ENCODE measurements around the gene FAU. TPM values are rescaled to one million over a fixed set of nuclear protein-coding genes. Genes with fewer than 3 reads are reported as not detected.
A peak's percentile ranks its signal among the peaks of the same experiment; 100 is the strongest.
"Not testable (repeated sequence)": the region's sequence is repeated elsewhere in the genome, so short reads cannot be mapped to it uniquely, and the experiment has no call there.

Gene FAU
- total RNA-seq, 1 donor from 2014 or later = 835 TPM

DNA sequence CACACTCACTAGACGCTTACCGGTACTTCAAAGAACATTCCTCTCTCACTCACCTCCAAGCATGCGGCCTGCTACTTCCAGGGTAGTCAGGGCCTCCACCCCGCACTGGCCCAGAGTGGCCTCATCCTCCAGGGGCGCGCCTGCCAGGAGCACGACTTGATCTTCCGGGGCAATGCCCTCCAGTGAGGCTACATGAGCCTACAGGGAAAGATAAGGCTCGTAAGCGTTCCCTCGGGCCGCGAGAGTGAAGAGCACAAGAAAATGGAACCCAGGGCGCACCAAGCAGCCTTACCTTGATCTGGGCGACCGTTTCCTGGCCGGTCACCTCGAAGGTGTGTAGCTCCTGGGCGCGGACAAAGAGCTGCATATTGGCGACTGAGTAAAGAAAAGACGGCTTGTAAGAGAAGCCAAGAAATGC is 478 bp downstream of the FAU start:
- no peak for DNase-seq (ENCODE audit: low spot score)

DNA sequence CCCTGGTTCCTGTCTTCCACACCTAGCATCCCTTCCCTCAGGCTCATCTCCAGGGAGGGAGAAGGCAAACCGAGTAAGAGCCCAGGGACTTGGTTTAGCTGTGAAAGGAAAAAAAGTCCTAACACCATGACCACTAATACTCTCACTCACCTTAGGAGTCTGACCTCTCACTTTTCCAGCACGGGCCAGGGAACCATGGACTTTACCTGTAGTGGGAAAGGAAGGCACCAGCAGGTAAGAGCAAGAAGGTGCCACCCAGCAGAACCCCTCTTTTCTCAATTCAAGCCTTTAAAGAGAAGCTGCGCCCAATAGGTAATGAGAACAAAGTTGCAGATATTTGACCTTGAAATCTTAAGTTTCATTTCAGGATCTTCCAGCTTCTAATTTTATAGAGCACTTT is 1.1 kb downstream of the FAU start:
- DNase-seq (ENCODE audit: low spot score) = no peak

DNA sequence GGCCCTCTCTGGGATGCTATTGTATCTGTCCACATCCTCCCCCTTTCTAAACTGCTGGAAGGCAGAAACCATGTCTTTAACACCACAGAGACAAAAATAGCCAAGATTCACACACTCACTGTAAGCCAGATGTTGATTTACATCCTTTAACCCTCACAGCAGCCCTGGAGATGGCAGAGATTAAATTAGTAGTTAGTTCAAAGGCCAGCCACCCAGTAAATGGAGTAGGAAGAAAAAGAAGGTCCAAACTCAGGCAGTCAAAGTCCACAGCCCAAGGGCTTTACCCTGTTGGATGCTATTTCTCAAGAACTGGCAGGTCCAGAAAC is 2.3 kb downstream of the FAU start:
- no peak for DNase-seq (ENCODE audit: low spot score)

DNA sequence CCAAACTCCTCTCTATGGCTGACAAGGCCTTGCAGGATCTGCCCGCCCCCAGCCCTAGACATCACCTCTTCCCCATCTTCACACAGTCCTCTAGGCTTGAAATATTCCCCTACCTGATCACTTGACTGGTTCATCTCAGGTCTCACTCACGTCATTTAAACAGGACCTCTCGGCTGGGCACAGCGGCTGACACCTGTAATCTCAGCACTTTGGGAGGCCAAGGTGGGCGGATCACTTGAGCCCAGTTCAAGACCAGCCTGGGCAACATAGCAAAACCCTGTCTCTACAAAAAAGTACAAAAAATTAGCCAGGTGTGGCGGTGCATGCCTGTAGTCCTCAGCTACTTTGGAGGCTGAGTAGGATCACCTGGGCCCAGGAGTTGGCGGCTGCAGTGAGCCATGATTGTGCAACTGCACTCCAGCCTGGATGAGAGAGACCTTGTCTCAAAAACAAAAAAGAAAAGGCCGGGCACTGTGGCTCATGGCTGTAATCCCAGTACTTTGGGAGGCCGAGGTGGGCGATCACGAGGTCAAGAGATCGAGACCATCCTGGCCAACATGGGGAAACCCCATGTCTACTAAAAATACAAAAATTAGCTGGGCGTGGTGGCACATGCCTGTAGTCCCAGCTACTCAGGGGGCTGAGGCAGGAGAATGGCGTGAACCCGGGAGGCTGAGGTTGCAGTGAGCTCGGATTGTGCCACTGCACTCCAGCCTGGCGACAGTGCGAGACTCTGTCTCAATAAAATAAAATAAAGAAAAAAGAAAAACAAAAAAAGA is 2.9 kb downstream of the FAU start:
- not testable (repeated sequence) for DNase-seq (ENCODE audit: low spot score)

DNA sequence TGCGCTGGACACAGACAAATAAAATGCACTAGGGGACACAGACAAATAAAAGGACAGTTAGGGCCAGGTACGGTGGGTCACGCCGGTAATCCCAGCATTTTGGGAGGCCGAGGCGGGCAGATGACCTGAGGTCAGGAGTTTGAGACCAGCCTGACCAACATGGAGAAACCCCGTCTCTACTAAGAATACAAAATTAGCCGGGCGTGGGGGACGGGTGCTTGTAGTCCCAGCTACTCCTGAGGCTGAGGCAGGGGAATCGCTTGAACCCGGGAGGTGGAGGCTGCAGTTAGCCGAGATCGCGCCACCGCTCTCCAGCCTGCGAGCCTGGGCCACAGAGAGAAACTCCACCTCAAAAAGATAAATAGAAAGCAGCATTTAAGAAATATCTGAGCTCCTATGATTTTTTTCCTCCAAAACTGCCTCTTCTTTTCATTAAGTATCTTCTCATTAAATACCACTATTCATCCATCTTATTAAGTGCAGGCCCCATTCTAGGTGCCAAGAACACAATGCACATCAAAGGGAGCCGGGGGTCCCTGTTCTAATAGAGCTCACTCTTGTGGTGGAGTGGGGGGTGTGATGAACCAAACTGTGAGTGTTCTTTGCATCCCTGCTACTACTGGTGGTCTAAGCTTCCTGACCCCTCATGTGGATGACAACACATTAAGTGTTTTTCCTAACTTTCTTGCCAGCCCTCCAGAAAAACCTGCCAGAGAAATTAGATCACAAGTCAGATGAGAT is 3.7 kb downstream of the FAU start:
- no peak for DNase-seq (ENCODE audit: low spot score)

DNA sequence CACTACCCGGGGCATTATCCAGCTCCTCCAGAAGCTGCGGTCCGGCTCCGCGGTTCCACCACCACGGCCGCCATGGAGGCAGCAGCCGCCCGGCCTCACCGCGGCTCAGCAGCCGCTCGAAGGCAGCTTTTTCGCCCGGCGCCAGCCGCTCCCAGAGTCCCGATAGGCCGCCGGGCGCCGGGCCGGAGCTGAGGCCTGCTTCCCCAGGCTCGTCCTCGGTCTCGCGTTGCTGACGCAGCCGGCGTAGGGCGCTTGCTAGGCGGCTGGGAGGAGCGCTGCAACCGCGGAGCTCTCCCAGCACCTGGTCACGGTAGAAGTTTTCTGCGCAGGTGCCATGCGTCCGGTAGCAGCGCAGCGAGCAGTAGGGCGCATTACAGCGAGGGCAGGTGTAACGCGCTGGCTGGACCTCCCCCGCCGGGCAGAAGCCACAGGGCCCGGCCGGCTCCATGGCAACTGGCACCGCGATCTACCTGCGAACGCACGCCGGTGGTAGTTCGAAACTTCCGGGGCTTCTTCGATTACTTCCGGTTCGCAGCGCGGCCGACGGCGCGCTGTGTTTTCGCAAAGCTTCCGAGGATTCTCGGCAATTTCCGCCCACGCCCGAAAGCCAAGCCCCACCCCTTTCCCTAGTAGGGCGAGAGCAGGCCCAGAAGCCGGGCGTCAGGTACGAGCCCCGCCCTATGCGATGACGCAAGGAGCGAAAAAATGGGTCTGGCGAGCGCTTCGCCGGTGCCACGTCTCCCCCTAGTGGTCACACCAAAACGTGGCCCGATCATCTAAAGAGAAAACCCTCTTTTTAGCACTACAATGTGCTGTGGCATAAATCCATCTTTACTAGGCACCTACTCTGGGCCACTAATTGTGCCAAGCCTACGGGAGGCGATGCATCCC is 4.5 kb downstream of the FAU start, which contains the start of gene ZNHIT2:
Gene ZNHIT2 (minus strand): TSS at position 496 of the 891 bp plus-strand sequence. CDS start 48 bp downstream, at position 448.
- peak; percentile 100 for DNase-seq (ENCODE audit: low spot score)

DNA sequence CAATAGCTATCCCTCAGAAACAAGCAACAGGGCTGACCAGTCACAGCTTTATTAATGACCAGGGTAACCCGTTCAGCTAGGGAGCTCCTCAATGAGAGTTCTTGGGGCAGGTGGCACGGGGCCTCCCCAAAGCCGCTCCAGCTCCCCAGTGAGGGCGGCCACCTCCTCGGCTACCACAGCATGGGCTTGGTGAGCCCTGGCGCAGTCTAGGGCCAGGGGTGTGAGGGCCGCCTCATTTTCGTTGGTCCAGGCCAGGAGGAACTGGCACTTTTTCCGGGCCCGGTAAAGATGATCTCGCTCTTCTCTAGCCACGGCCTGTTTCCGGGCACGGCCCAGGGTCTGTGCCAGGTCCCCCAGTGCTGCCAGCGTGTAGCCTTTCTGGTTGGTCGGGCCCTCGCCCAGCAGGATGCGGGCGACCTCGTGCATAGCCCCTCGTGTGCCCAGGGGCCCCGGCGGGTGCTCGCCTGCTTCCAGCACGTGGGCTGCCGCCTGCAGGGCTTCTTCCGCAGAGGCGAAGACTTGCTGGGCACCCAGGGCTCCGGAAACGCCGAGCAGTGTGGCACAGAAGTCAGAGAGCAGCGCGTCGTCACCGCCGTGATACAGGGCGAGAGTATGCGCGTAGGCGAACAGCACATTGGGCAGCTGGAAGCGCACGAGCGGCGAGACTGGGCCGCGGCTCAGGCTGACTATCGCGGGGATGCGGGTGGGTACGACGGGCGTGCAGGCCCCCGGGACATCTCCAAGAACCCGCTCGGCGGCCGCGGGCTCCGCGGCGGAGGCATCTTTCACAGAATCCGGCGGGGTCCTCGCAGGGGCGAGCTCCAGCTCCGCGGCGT is 5.3 kb downstream of the FAU start:
- DNase-seq (ENCODE audit: low spot score) = no peak

DNA sequence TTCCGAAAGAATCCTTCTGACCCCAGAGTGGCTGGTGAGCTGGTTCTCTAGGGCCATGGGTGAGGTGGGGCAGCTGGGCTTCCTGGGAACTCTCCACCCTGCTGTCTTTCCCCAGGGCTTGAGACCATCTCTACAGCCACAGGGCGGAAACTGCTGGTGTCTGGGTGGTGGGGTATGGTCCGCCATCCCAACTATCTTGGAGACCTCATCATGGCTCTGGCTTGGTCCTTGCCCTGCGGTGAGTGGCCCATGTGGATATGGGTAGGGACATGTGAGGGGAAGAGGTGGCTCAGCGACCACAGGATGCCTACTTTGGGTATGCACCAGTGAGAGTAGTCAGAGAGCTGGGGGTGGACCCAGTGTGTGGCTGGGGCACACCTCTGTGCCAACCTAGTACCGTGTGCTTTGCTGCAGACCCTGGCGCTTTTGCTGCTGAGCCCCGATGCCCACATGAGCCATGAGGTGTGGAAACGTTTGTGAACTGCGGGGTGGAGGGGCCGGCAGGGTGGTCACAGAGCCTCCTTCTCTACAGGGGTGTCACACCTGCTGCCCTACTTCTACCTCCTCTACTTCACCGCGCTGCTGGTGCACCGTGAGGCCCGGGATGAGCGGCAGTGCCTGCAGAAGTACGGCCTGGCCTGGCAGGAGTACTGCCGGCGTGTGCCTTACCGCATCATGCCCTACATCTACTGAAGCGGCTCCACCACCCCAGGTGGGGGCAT is 6.4 kb downstream of the FAU start:
- DNase-seq (ENCODE audit: low spot score) = no peak

DNA sequence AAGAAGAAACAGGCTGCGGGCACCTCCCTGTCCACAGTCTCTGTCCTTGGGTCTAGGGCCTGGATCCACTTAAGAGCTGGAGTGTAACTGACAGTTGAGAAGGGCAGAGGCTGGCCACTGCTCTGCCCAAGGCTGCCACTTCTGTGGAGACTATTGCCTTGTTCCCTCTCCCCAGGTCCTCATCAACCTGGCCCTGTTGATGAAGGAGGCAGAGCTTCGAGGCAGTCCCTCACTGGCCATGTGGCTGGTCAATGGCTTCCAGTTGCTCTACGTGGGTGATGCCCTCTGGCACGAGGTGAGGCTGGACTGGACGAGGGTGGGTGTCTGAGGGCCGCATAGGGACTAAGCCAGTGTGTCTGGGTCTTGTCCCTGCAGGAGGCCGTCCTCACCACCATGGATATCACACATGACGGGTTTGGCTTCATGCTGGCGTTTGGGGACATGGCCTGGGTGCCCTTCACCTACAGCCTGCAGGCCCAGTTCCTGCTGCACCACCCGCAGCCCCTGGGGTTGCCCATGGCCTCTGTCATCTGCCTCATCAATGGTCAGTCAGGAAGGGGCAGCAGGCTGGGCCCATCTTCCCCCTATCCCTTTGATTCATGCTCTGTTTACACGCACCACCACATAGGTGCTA is 7.3 kb downstream of the FAU start:
- DNase-seq (ENCODE audit: low spot score) = no peak

DNA sequence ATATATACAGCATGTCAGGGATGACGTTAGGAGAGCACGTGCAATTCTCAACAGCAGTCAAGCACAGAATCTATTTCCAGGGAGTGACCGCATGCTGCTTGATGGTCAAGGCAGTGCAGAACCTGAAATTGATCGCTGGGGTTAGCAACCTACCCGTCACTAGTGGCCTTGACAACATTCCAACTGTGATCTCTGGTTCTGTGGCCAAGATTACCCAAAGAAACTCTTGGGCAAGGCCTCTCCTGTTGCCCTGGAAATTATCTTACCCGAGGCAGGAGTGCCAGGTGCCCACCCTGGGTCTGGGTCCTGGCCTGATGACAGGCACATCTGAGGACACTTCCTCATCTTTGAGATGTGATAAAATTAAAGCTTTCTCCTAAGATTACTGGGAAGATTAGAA is 8.1 kb downstream of the FAU start:
- DNase-seq (ENCODE audit: low spot score) = peak; percentile 77

DNA sequence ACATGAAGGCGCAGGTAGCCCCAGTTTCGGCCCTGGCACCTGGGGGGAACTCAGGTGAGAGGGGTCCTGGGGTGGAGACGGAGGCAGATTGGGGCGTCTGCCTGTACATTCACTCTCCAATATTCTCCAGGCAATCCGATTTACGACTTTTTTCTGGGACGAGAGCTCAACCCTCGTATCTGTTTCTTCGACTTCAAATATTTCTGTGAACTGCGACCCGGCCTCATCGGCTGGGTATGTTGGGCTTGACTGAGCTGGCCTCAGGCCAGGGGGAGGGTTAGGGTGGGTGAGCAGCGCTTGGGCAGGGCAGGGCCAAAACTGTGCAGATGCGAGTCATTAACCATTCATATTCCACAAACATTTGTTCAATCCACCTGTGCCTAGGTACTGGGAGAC is 8.6 kb downstream of the FAU start:
- DNase-seq (ENCODE audit: low spot score) = peak; percentile 17

DNA sequence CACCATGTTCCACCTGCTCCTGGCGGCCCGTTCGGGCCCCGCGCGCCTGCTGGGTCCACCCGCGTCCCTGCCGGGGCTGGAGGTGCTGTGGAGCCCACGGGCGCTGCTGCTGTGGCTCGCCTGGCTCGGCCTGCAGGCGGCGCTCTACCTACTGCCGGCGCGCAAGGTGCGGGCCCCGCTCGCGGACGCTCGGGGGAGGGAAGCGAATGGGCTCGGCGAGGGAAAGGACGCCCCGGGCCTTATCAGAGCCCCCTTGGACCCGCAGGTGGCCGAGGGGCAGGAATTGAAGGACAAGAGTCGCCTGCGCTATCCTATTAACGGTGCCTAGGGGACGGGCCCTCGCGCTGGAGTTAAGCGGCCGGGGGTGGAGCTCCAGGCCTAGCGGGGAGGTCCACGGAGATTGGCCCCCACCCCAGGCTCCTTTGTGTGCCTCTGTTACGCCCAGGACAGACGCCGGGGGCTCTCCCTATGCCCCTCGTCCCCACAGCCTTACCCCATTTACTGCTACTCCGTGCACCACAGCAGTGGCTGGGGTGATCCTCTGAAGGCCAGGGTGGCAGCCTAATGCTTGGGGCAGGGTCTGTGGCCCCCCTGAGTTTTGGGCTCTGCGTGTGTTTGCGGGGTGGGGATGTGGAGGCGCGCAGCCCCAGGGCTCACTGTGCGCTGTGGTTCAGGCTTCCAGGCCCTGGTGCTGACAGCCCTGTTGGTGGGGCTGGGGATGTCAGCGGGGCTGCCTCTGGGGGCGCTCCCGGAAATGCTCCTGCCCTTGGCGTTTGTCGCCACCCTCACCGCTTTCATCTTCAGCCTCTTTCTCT is 9.2 kb downstream of the FAU start:
- DNase-seq (ENCODE audit: low spot score) = peak; percentile 65

DNA sequence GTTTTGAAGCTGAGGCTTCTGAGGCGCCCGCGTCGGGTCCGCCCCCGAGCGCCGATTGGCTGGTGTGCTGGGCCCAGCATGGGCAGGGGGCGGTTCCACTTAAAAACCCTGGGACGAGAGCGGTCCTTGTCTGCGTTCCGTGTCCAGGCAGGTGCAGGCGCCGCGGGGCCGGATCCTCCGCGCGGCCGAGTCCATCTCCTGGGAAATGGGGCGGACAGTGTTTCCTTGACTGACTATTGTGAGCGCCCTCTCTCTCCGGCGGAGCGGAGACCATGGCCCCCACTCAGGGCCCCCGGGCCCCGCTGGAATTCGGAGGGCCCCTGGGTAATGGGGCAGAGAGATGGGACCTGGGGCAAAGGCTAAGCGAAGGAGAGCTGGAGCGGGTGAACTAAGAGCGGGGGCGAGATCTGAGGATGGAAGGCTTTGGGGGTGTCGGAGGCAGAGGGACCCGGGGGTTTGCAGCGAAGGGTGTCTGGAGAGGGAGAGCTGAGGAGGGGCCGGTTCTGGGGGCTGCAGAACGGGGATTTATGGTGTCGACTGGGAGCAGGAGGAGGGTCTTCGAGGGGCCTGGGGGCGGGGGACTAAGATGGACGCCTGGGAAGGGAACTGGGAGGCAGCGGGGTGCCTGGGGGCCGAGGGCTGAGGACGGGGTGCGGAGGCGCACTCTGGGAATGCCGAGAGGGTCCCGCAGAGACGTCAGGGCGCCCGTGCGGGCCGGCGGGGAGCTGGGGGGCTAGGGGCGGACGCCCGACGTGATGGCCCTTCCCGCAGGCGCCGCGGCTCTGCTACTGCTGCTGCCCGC is 10.0 kb downstream of the FAU start, which contains the start of gene TM7SF2:
Gene TM7SF2 (plus strand): TSS at position 129 of the 802 bp plus-strand sequence. CDS start 144 bp downstream, at position 273.
- peak; percentile 96 for DNase-seq (ENCODE audit: low spot score)

DNA sequence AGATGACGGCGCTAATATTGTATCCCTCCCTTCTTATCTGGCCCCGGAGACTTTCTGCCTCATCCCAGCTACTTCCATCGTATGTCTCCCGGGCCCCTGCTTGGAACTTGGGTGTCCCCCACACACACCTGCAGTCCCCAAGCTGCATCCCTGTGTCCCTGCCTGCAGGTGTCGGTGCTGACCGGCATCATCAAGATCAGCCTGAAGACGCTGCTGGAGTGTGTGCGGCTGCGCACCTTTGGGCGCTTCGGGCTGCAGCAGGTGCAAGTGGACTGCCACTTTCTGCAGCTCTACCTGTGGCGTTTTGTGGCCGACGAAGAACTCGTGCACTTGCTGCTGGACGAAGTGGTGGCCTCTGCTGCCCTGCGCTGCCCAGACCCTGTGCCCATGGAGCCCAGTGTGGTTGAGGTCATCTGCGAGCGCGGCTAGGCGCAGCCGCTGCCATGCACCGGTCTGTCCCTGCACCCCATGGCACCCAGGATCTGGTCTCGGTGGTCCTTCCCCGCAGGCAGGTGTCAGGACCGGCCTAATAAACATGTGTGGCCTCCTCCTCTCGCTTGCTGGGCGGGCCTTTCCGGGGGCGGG is 10.7 kb downstream of the FAU start:
- DNase-seq (ENCODE audit: low spot score) = no peak

DNA sequence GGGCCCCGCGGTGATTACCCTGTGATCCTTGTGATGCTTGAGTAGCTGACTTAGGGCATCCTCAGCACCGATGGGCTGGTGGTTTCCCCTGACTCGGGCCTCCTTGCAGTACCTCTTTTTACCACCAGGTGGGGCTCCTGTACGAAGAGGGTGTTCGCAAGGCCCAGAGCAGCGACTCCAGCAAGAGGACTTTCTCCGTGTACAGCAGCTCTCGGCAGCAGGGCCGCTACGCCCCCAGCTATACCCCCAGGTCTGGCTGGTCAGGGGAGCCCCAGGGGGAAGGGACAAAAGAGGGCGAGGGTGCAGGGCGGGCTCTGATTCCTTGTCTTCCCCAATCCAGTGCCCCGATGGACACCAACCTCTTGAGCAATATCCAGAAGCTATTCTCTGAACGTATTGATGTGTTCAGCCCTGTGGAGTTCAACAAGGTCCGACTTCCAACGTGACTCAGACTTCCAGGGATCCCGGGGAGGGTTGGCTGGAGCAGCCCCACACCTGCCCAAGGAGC is 11.5 kb downstream of the FAU start:
- peak; percentile 90 for DNase-seq (ENCODE audit: low spot score)

DNA sequence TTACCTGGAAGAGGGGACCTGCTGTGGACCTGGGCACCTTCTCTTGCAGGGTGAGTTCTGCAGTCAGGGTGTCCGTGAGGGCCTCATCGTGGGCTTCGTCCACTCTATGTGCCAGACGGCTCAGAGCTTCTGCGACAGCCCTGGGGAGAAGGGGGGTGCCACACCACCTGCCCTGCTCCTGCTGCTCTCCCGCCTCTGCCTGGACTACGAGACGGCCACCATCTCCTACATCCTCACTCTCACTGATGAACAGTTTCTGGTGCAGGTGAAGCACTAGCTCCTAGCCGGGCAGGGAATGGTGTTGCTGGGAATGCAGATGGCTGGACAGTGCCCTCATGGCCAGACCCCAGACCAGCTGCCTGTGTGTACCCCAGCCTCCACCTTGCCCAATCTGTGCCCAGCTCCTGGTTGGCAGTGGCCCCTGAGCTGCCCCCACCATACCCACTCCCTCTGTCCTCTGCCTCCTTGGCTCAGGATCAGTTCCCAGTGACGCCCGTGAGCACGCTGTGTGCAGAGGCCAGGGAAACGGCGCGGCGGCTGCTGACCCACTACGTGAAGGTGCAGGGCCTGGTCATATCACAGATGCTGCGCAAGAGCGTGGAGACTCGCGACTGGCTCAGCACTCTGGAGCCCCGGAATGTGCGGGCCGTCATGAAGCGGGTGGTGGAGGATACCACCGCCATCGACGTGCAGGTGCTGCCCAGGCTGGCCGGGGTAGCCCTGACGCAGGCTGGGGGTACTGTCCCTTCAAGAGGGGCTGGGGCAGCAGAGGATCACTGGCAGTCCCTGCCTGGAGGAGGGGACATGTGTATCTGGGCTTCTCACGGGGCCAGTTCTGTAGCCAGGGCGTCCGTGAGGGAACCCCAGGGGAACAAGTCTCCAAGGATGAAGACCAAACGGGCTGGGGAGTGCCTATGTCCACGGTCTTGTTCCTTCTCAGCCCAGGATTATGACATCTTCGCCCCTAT is 12.4 kb downstream of the FAU start:
- DNase-seq (ENCODE audit: low spot score) = no peak
